Gastroesophageal sphincter (tissue), 3 donors: ENCODE measurements around the gene MT1X.

Experiments used
- CTCF ChIP-seq, 4 experiments: fragments of 200-600 bp in 2 of 4; fragments of 450-650 bp in 2 of 4; sonication (generic) in 1 of 4; IDR thresholded peaks; one replicate each; pipeline ENCODE4 v1.5.1; 2017 to 2019; ENCODE audit warnings: antibody characterized with exemption in 4 of 4, mild to moderate bottlenecking in 2 of 4, moderate library complexity in 2 of 4
- EP300 ChIP-seq: sonication (generic); formaldehyde crosslinking; IDR thresholded peaks from one replicate; pipeline ENCODE4 v1.6.1; 2017; ENCODE audit warnings: antibody characterized with exemption, mild to moderate bottlenecking
- POLR2A ChIP-seq, 2 donors: fragments of 450-650 bp; IDR thresholded peaks; one replicate each; pipeline ENCODE4 v1.6.1; 2017; ENCODE audit warnings: antibody characterized with exemption in 2 of 2, mild to moderate bottlenecking in 2 of 2, moderate library complexity in 1 of 2

DNA sequence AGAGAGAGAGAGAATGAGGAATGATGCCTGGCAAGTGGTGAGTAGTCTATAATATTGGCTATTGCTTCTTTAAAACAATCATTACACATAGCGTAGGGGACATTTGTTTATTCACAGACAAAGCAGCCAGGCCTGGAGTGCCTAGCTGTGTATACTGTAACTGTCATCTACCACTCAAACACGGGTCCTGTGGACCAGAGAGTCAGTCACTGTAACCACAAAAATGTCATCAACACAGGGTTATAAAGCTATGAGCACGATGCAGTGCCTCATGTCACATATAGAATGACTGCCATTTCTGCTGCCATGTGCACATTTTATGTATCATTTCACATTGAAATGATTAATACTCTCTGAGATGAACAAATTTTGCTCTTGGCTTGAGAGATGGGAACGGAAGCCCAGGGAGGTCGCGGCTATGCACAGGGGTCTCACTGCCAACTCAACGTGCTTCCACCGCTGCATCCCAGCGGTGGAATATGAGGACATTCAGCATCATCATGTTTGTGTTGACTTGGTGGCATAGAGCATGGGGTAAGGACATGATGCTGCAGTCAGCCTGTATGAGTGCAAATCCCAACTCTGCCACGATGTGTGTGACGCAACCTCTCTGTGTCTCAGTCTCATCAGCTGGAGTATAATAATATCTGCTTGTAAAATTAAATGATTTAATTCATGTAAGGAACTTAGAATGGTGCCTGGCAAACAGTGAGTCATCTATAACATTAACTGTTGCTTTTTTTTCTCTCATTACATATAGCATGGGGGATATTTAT lies 9.3 kb upstream of the MT1X start:
- TF ChIP-seq POLR2A (IDR thresholded peaks at IDR 0.05) = no peak
- no peak for TF ChIP-seq CTCF (IDR thresholded peaks at IDR 0.05)
- TF ChIP-seq EP300 = no peak
